Keratinocyte (primary cell): ENCODE results near the gene CTTNBP2NL. TPM values are rescaled to one million over a fixed set of nuclear protein-coding genes. Genes with fewer than 3 reads are reported as not detected.

Experiments
- DNase-seq: peaks from one replicate; pipeline ENCODE4 v3.0.0-alpha.2; 2011; ENCODE audit warnings: low read depth, missing footprints, low spot score
- FAIRE-seq: peaks from 2 replicates; lab custom pipeline; 2011; peaks lifted over from hg19 to GRCh38; lab: Jason Lieb, UNC
- H2AFZ ChIP-seq: 2 replicates; pipeline ENCODE4 v1.6.0; 2012; ENCODE audit warnings: low read length, control low read depth, inconsistent platforms; ENCODE audit not compliant: control insufficient read depth
- H3K27ac ChIP-seq: 2 replicates; pipeline ENCODE4 v1.5.1; 2011; ENCODE audit warnings: low read length; ENCODE audit not compliant: control insufficient read depth, insufficient read depth
- H3K27me3 ChIP-seq: 3 replicates; pipeline ENCODE4 v1.6.0; 2011; ENCODE audit warnings: low read length; ENCODE audit not compliant: control insufficient read depth, insufficient read depth; ENCODE audit errors: extremely low read depth
- H3K36me3 ChIP-seq, 2 experiments: 2 replicates in 1 of 2; 3 replicates in 1 of 2; pipeline ENCODE4 v1.5.1; 2011; ENCODE audit warnings: low read length in 2 of 2, mild to moderate bottlenecking in 1 of 2; ENCODE audit not compliant: control insufficient read depth in 2 of 2, insufficient read depth in 2 of 2; ENCODE audit errors: extremely low read depth in 1 of 2
- H3K4me1 ChIP-seq: 3 replicates; pipeline ENCODE4 v1.5.1; 2011; ENCODE audit warnings: low read length; ENCODE audit not compliant: control insufficient read depth, insufficient read depth; ENCODE audit errors: extremely low read depth
- H3K4me2 ChIP-seq: 3 replicates; pipeline ENCODE4 v1.6.0; 2011; ENCODE audit warnings: low read depth, low read length; ENCODE audit not compliant: control insufficient read depth, insufficient read depth; ENCODE audit errors: extremely low read depth
- H3K4me3 ChIP-seq, 3 experiments: fragments of 200-600 bp in 1 of 3; sonication (generic) in 1 of 3; 2 replicates in 2 of 3; 3 replicates in 1 of 3; pipeline ENCODE4 v1.5.1; 2011 to 2016; ENCODE audit warnings: low read length in 3 of 3, mild to moderate bottlenecking in 3 of 3, control low read depth in 2 of 3, inconsistent platforms in 1 of 3, low read depth in 1 of 3, mixed read lengths in 1 of 3, mixed run types in 1 of 3, moderate library complexity in 1 of 3; ENCODE audit not compliant: control insufficient read depth in 2 of 3, insufficient read depth in 2 of 3; ENCODE audit errors: extremely low read depth in 1 of 3
- H3K79me2 ChIP-seq: 2 replicates; pipeline ENCODE4 v1.6.0; 2012; ENCODE audit warnings: low read length; ENCODE audit not compliant: control insufficient read depth, insufficient read depth
- H3K9ac ChIP-seq: 3 replicates; pipeline ENCODE4 v1.6.0; 2011; ENCODE audit warnings: low read length; ENCODE audit not compliant: control insufficient read depth, insufficient read depth; ENCODE audit errors: extremely low read depth
- H3K9me1 ChIP-seq: 3 replicates; pipeline ENCODE4 v1.6.0; 2011; ENCODE audit warnings: low read length; ENCODE audit not compliant: control insufficient read depth, insufficient read depth; ENCODE audit errors: extremely low read depth
- H3K9me3 ChIP-seq: 2 replicates; pipeline ENCODE4 v1.5.1; 2012; ENCODE audit warnings: low read depth, low read length; ENCODE audit not compliant: control insufficient read depth
- H4K20me1 ChIP-seq: 3 replicates; pipeline ENCODE4 v1.6.0; 2011; ENCODE audit warnings: low read length; ENCODE audit not compliant: control insufficient read depth, insufficient read depth; ENCODE audit errors: extremely low read depth
- CTCF ChIP-seq, 3 experiments: IDR thresholded peaks in 1 of 3; conservative IDR thresholded peaks in 1 of 3; optimal IDR thresholded peaks in 1 of 3; 2 replicates in 2 of 3; 3 replicates in 1 of 3; pipeline versions ENCODE3 to v1.5.1; 2011; ENCODE audit warnings: low read length in 3 of 3, mild to moderate bottlenecking in 3 of 3, moderate library complexity in 2 of 3, control low read depth in 1 of 3, inconsistent platforms in 1 of 3; ENCODE audit not compliant: insufficient read depth in 2 of 3; ENCODE audit errors: extremely low read depth in 1 of 3
- EZH2 ChIP-seq: IDR thresholded peaks from one replicate; pipeline ENCODE4 v1.6.1; 2012; ENCODE audit warnings: inconsistent platforms, mild to moderate bottlenecking, low read length, moderate library complexity
- dilution Hi-C: fragments of 300-500 bp; cut with MboI; formaldehyde crosslinking; loops from one replicate; pipeline ENCODE4 v1.7.0; 2020; ENCODE audit warnings: low sequenced_read_pairs; ENCODE audit not compliant: extremely low pct_ligation_motif_present
- polyA plus RNA-seq, 5 experiments: library from polyadenylated mRNA; depleted of rRNA in 3 of 5; stranded (reverse) in 3 of 5; stranded (forward) in 1 of 5; unstranded in 1 of 5; fragments of >200 nt; gene quantifications; 1 replicate in 1 of 5; 2 replicates in 3 of 5; 3 replicates in 1 of 5; pipeline versions ENCODE4 v1.2.1 to v1.2.3, GENCODE V29; 2011 to 2012; ENCODE audit warnings: missing spikeins in 2 of 5, low read depth in 1 of 5, low replicate concordance in 1 of 5

The CTTNBP2NL gene
- polyA plus RNA-seq, 1 donor (not counting 4 experiments of a cell fraction or from before 2014, with no cell fraction given), result 19.1 TPM

GRCh38 chr1:112444269-112444668 lies 48.3 kb downstream of the CTTNBP2NL start:
- H3K27me3 ChIP-seq, result no peaks in the 10 kb centered on the region
- H3K9me1 ChIP-seq, result no peaks in the 10 kb centered on the region
- H4K20me1 ChIP-seq, result peaks cover 4% of the 10 kb centered on the region
- H3K9me3 ChIP-seq, result no peaks in the 10 kb centered on the region
- H3K27ac ChIP-seq, result no peak overlapping the region
- H3K4me1 ChIP-seq, result peaks cover 12% of the 10 kb centered on the region
- FAIRE-seq (peak; percentile 26), DNase-seq (no peak)
- peaks cover 7 to 9% of the 10 kb centered on the region in 2 experiments for H3K36me3 ChIP-seq
- H3K9ac ChIP-seq, result no peak overlapping the region
- H3K4me3 ChIP-seq, result no peak overlapping the region
- peaks cover 29% of the 10 kb centered on the region for H3K79me2 ChIP-seq
- TF ChIP-seq CTCF (optimal IDR thresholded peaks at IDR 0.05 in 1 of 3, IDR thresholded peaks at IDR 0.05 in 1 of 3, conservative IDR thresholded peaks at IDR 0.05 in 1 of 3; ENCODE audit: extremely low read depth in 1 of 3, insufficient read depth in 2 of 3, low read length in 3 of 3) (no peak), EZH2 (no peak)
- dilution Hi-C loops, result no loop called here
- no peak overlapping the region for H3K4me2 ChIP-seq
- H2AFZ ChIP-seq, result no peak overlapping the region

GRCh38 chr1:112445596-112445995 lies 49.6 kb downstream of the CTTNBP2NL start:
- Histone ChIP-seq H3K79me2 (peaks cover 17% of the 10 kb centered on the region), H3K27me3 (no peaks in the 10 kb centered on the region), H3K9me1 (no peaks in the 10 kb centered on the region), H3K27ac (no peak overlapping the region), H4K20me1 (peaks cover 4% of the 10 kb centered on the region), H3K36me3 (peaks cover 7 to 8% of the 10 kb centered on the region in 2 experiments), H3K9ac (no peak overlapping the region), H3K4me1 (peaks cover 12% of the 10 kb centered on the region), H3K9me3 (no peaks in the 10 kb centered on the region), H3K4me3 (no peak overlapping the region), H3K4me2 (no peak overlapping the region), H2AFZ (no peak overlapping the region)
- TF ChIP-seq EZH2, result no peak
- TF ChIP-seq CTCF (optimal IDR thresholded peaks at IDR 0.05 in 1 of 3, IDR thresholded peaks at IDR 0.05 in 1 of 3, conservative IDR thresholded peaks at IDR 0.05 in 1 of 3; ENCODE audit: extremely low read depth in 1 of 3, insufficient read depth in 2 of 3, low read length in 3 of 3), result no peak
- dilution Hi-C loops, result no loop called here
- FAIRE-seq (no peak), DNase-seq (no peak)
